IMR-90 (cell line): ENCODE data around the gene CCDC40. TPM values are rescaled to one million over a fixed set of nuclear protein-coding genes. Genes with fewer than 3 reads are reported as not detected.
A peak's percentile ranks its signal among the peaks of the same experiment; 100 is the strongest.

Experiments
- ATAC-seq: fragments of 200-7000 bp; cut with Tn5 transposase; 2 replicates; pipeline ENCODE4 v1.9.1; 2020; ENCODE audit warnings: low read depth, mild to moderate bottlenecking, moderate library complexity
- BruUV-seq: library from RNA; stranded (reverse); fragments of 400-500 nt; replicated peaks from 2 replicates; lab custom pipeline; 2021; lab: Mats Ljungman, UMichigan
- CTCF ChIA-PET: fragments of 300-600 bp; formaldehyde crosslinking; extraction: SDS; loops from one replicate; lab custom pipeline; 2021; ENCODE audit warnings: antibody characterized with exemption; lab: Yijun Ruan, JAX
- POLR2A ChIA-PET: fragments of 300-600 bp; sonication (Branson Sonifier 250); formaldehyde crosslinking; loops from one replicate; lab custom pipeline; 2022; ENCODE audit warnings: antibody characterized with exemption; ENCODE audit not compliant: unreplicated experiment; lab: Charles Lee
- DNase-seq: peaks from one replicate; pipeline ENCODE4 v3.0.0; 2013
- H2AFZ ChIP-seq: replicated peaks from 2 replicates; pipeline ENCODE3; 2013; ENCODE audit warnings: low read length, mild to moderate bottlenecking; ENCODE audit not compliant: poor library complexity
- H2AK5ac ChIP-seq: 2 replicates; pipeline ENCODE4 v1.6.1; 2013; ENCODE audit warnings: low read depth, low read length, inconsistent platforms
- H2AK9ac ChIP-seq: replicated peaks from 2 replicates; pipeline ENCODE3; 2013; ENCODE audit warnings: mild to moderate bottlenecking, low read depth, low read length, moderate library complexity; ENCODE audit not compliant: poor library complexity
- H2BK120ac ChIP-seq: 2 replicates; pipeline ENCODE4 v1.6.1; 2013; ENCODE audit warnings: low read depth, low read length, inconsistent platforms
- H2BK15ac ChIP-seq: 3 replicates; pipeline ENCODE4 v1.6.1; 2013; ENCODE audit warnings: low read depth, low read length, inconsistent platforms
- H2BK20ac ChIP-seq: 2 replicates; pipeline ENCODE4 v1.6.1; 2013; ENCODE audit warnings: low read depth, mild to moderate bottlenecking, inconsistent platforms, low read length, moderate library complexity
- H2BK5ac ChIP-seq: 2 replicates; pipeline ENCODE4 v1.6.1; 2013; ENCODE audit warnings: mild to moderate bottlenecking, low read depth, low read length, inconsistent platforms; ENCODE audit not compliant: poor library complexity, severe bottlenecking
- H3K14ac ChIP-seq: replicated peaks from 2 replicates; pipeline ENCODE4 v1.6.1; 2013; ENCODE audit warnings: low read depth, low read length, inconsistent platforms
- H3K18ac ChIP-seq: 2 replicates; pipeline ENCODE4 v1.6.1; 2013; ENCODE audit warnings: low read depth, low read length, control low read depth
- H3K23ac ChIP-seq: 2 replicates; pipeline ENCODE4 v1.6.1; 2013; ENCODE audit warnings: low read depth, low read length, inconsistent platforms
- H3K27ac ChIP-seq: 2 replicates; pipeline ENCODE4 v1.5.1; 2013; ENCODE audit warnings: mild to moderate bottlenecking, control low read depth, low read length; ENCODE audit not compliant: insufficient read depth
- H3K27me3 ChIP-seq: 2 replicates; pipeline ENCODE4 v1.6.1; 2013; ENCODE audit warnings: low read length; ENCODE audit not compliant: control insufficient read depth, insufficient read depth
- H3K36me3 ChIP-seq: 2 replicates; pipeline ENCODE4 v1.6.1; 2013; ENCODE audit warnings: low read length, mixed read lengths; ENCODE audit not compliant: control insufficient read depth, insufficient read depth
- H3K4ac ChIP-seq: 2 replicates; pipeline ENCODE4 v1.6.1; 2013; ENCODE audit warnings: low read depth, low read length, inconsistent platforms
- H3K4me1 ChIP-seq: 2 replicates; pipeline ENCODE4 v1.6.1; 2013; ENCODE audit warnings: low read length, mixed read lengths; ENCODE audit not compliant: control insufficient read depth, insufficient read depth
- H3K4me2 ChIP-seq: 2 replicates; pipeline ENCODE4 v1.6.1; 2013; ENCODE audit warnings: low read depth, mild to moderate bottlenecking, control low read depth, low read length, moderate library complexity
- H3K4me3 ChIP-seq: 2 replicates; pipeline ENCODE4 v1.5.1; 2013; ENCODE audit warnings: low read depth, mild to moderate bottlenecking, control low read depth, low read length, moderate library complexity; ENCODE audit not compliant: insufficient read depth
- H3K56ac ChIP-seq: 2 replicates; pipeline ENCODE4 v1.6.1; 2013; ENCODE audit warnings: low read length, inconsistent platforms; ENCODE audit not compliant: insufficient read depth; ENCODE audit errors: extremely low read depth
- H3K79me1 ChIP-seq, 2 experiments: 2 replicates each; pipeline ENCODE4 v1.6.1; 2013; ENCODE audit warnings: low read length in 2 of 2, inconsistent platforms in 1 of 2, low read depth in 1 of 2
- H3K9ac ChIP-seq: 2 replicates; pipeline ENCODE4 v1.6.1; 2013; ENCODE audit warnings: low read depth, low read length, control low read depth
- H3K9me1 ChIP-seq: 2 replicates; pipeline ENCODE4 v1.6.1; 2013; ENCODE audit warnings: low read length, inconsistent platforms; ENCODE audit not compliant: insufficient read depth
- H3K9me3 ChIP-seq: 2 replicates; pipeline ENCODE4 v1.6.1; 2013; ENCODE audit warnings: low read length; ENCODE audit not compliant: control insufficient read depth, insufficient read depth
- H4K20me1 ChIP-seq: 2 replicates; pipeline ENCODE4 v1.6.1; 2013; ENCODE audit warnings: low read length, inconsistent platforms; ENCODE audit not compliant: insufficient read depth
- H4K5ac ChIP-seq: 2 replicates; pipeline ENCODE4 v1.6.1; 2013; ENCODE audit warnings: mild to moderate bottlenecking, low read depth, low read length, control low read depth
- H4K8ac ChIP-seq, 2 experiments: 2 replicates each; pipeline ENCODE4 v1.6.1; 2013; ENCODE audit warnings: low read depth in 2 of 2, low read length in 2 of 2, control low read depth in 1 of 2, inconsistent platforms in 1 of 2
- H4K91ac ChIP-seq: 2 replicates; pipeline ENCODE4 v1.6.1; 2013; ENCODE audit warnings: low read depth, low read length, inconsistent platforms; ENCODE audit not compliant: insufficient read depth
- CEBPB ChIP-seq: IDR thresholded peaks from 2 replicates; pipeline ENCODE4 v1.6.1; 2012; ENCODE audit warnings: low read depth, low read length, improper control_type of control experiment
- FOS ChIP-seq: fragments of 150-350 bp; IDR thresholded peaks from 2 replicates; pipeline ENCODE4 v1.6.1; 2016; ENCODE audit warnings: low read depth, low read length
- MXI1 ChIP-seq: IDR thresholded peaks from 2 replicates; pipeline ENCODE4 v1.6.1; 2012; ENCODE audit warnings: low read depth, mild to moderate bottlenecking, low read length, moderate library complexity, borderline replicate concordance
- NFE2L2 ChIP-seq: fragments of 150-350 bp; IDR thresholded peaks from 2 replicates; pipeline ENCODE4 v1.6.1; 2016; ENCODE audit warnings: low read depth, mild to moderate bottlenecking, low read length
- POLR2A ChIP-seq: IDR thresholded peaks from 2 replicates; pipeline ENCODE4 v1.6.1; 2012; ENCODE audit warnings: mild to moderate bottlenecking, low read depth, low read length
- RCOR1 ChIP-seq: IDR thresholded peaks from 2 replicates; pipeline ENCODE4 v1.6.1; 2012; ENCODE audit warnings: mild to moderate bottlenecking, low read length, improper control_type of control experiment; ENCODE audit not compliant: insufficient replicate concordance
- SMC3 ChIP-seq: fragments of 150-350 bp; IDR thresholded peaks from 2 replicates; pipeline ENCODE4 v1.6.1; 2016; ENCODE audit warnings: low read depth, mild to moderate bottlenecking, antibody characterized with exemption, low read length, moderate library complexity
- WGBS, 2 experiments: methylation state at CpG; one replicate each; pipeline versions ENCODE4 v1.1.5 to v1.1.7; 2013; ENCODE audit warnings: missing lambda C conversion rate in 2 of 2; ENCODE audit not compliant: insufficient read length in 1 of 2; ENCODE audit errors: extremely low coverage in 2 of 2; 5-methylcytosine and 5-hydroxymethylcytosine counted together
- dilution Hi-C: fragments of 300-500 bp; cut with HindIII; formaldehyde crosslinking; loops from one replicate; pipeline ENCODE4 v1.14.3; 2018; ENCODE audit warnings: low sequenced_read_pairs; ENCODE audit not compliant: unreplicated experiment
- in situ Hi-C: fragments of 300-500 bp; cut with MboI; formaldehyde crosslinking; loops from 3 replicates; pipeline ENCODE4 v1.14.3; 2019; ENCODE audit warnings: low sequenced_read_pairs, inconsistent platforms, mixed read lengths
- intact Hi-C: fragments of 100-400 bp; cut with micrococcal nuclease; formaldehyde crosslinking; loops from 2 replicates; pipeline ENCODE4 v1.10.0; 2022
- polyA plus RNA-seq, 3 experiments: library from polyadenylated mRNA; depleted of rRNA; stranded (reverse); fragments of >200 nt; gene quantifications; 2 replicates each; pipeline ENCODE4 v1.2.3, GENCODE V29; 2012; ENCODE audit warnings: low replicate concordance in 1 of 3
- total RNA-seq: library from RNA; depleted of rRNA; stranded (reverse); fragments of >200 nt; gene quantifications from 2 replicates; pipeline ENCODE4 v1.2.3, GENCODE V29; 2012
- TF ChIP-seq, protein P1 (sequence below): fragments of 150-350 bp; IDR thresholded peaks from 2 replicates; pipeline ENCODE4 v1.6.1; 2017; ENCODE audit warnings: mild to moderate bottlenecking, antibody characterized with exemption, low read length, low read depth
- TF ChIP-seq, protein P2 (sequence below): conservative IDR thresholded peaks from 2 replicates; pipeline ENCODE4 v1.5.1; 2012; ENCODE audit warnings: mild to moderate bottlenecking, low read depth, low read length, improper control_type of control experiment
- TF ChIP-seq, protein P3 (sequence below): fragments of 150-350 bp; IDR thresholded peaks from 2 replicates; pipeline ENCODE4 v1.6.1; 2016; ENCODE audit warnings: low read depth, mild to moderate bottlenecking, low read length, moderate library complexity, borderline replicate concordance

The CCDC40 gene
- total and polyA plus RNA-seq, 2 of the 4 experiments (the other 2 are of a cell fraction) = 0.90 to 4.7 TPM

DNA sequence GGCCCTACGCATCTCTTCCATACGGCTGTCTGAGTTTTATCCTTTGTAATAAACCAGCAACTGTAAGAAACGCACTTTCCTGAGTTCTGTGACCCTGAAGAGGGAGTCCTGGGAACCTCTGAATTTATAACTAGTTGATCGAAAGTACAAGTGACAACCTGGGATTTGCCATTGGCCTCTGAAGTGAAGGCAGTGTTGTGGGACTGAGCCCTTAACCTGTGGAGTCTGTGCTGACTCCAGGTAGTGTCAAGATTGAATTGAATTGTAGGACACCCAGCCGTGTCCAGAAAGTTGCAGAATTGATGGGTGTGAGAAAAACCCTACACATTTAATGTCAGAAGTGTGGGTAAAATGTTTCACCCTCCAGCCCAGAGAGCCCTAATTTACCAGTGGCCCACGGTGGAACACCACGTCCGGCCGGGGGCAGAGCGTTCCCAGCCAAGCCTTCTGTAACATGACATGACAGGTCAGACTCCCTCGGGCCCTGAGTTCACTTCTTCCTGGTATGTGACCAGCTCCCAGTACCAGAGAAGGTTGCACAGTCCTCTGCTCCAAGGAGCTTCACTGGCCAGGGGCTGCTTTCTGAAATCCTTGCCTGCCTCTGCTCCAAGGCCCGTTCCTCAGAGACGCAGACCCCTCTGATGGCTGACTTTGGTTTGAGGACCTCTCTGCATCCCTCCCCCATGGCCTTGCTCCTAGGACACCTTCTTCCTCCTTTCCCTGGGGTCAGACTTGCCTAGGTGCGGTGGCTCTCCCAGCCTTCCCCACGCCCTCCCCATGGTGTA, 66.4 kb downstream of the CCDC40 start:
- Histone ChIP-seq H3K4me3 (peak overlapping the region; percentile 98; the same call in 1 of the 2 replicates), H2BK120ac (no peak overlapping the region), H3K9ac (no peak overlapping the region), H3K4me1 (peaks cover 6% of the 10 kb centered on the region), H3K4me2 (peak overlapping the region; percentile 98), H3K23ac (peak overlapping the region; percentile 29), H2BK5ac (no peak overlapping the region), H2BK20ac (no peak overlapping the region), H2BK15ac (no peak overlapping the region), H2AK5ac (peak overlapping the region; percentile 94; the same call in 1 of the 2 replicates), H4K91ac (no peak overlapping the region), H4K8ac (peak overlapping the region in 1 of 2 experiments; percentile 94; a peak in 1 of 4 replicates), H3K18ac (no peak overlapping the region), H3K14ac (peak overlapping the region; percentile 92; the same call in 1 of the 2 replicates), H3K27ac (no peak overlapping the region), H3K36me3 (no peaks in the 10 kb centered on the region), H4K5ac (no peak overlapping the region), H3K79me1 (peaks cover 0 to 14% of the 10 kb centered on the region in 2 experiments; a peak in 3 of 4 replicates), H2AK9ac (peak overlapping the region; percentile 63), H4K20me1 (no peaks in the 10 kb centered on the region), H3K56ac (no peak overlapping the region), H3K27me3 (no peaks in the 10 kb centered on the region), H3K9me3 (no peaks in the 10 kb centered on the region), H2AFZ (no peak overlapping the region), H3K4ac (peak overlapping the region; percentile 93; the same call in 1 of the 2 replicates), H3K9me1 (peaks cover 8% of the 10 kb centered on the region)
- in situ Hi-C loops = no loop called here
- 90% methylated on average over 2 of the region's 15 CpGs; no CpG with 5 or more reads in 1 of the 2 experiments for WGBS, 2 experiments
- no peak for TF ChIP-seq POLR2A
- no peak for TF ChIP-seq SMC3
- TF ChIP-seq, protein P1, sequence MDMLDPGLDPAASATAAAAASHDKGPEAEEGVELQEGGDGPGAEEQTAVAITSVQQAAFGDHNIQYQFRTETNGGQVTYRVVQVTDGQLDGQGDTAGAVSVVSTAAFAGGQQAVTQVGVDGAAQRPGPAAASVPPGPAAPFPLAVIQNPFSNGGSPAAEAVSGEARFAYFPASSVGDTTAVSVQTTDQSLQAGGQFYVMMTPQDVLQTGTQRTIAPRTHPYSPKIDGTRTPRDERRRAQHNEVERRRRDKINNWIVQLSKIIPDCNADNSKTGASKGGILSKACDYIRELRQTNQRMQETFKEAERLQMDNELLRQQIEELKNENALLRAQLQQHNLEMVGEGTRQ = no peak
- no peak for TF ChIP-seq NFE2L2
- no peak for TF ChIP-seq FOS
- TF ChIP-seq CEBPB = no peak
- TF ChIP-seq MXI1 = no peak
- no peak for TF ChIP-seq RCOR1
- TF ChIP-seq, protein P2, sequence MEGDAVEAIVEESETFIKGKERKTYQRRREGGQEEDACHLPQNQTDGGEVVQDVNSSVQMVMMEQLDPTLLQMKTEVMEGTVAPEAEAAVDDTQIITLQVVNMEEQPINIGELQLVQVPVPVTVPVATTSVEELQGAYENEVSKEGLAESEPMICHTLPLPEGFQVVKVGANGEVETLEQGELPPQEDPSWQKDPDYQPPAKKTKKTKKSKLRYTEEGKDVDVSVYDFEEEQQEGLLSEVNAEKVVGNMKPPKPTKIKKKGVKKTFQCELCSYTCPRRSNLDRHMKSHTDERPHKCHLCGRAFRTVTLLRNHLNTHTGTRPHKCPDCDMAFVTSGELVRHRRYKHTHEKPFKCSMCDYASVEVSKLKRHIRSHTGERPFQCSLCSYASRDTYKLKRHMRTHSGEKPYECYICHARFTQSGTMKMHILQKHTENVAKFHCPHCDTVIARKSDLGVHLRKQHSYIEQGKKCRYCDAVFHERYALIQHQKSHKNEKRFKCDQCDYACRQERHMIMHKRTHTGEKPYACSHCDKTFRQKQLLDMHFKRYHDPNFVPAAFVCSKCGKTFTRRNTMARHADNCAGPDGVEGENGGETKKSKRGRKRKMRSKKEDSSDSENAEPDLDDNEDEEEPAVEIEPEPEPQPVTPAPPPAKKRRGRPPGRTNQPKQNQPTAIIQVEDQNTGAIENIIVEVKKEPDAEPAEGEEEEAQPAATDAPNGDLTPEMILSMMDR = no peak
- TF ChIP-seq, protein P3, sequence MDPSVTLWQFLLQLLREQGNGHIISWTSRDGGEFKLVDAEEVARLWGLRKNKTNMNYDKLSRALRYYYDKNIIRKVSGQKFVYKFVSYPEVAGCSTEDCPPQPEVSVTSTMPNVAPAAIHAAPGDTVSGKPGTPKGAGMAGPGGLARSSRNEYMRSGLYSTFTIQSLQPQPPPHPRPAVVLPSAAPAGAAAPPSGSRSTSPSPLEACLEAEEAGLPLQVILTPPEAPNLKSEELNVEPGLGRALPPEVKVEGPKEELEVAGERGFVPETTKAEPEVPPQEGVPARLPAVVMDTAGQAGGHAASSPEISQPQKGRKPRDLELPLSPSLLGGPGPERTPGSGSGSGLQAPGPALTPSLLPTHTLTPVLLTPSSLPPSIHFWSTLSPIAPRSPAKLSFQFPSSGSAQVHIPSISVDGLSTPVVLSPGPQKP = no peak
- no peak for ATAC-seq
- BruUV-seq = no TSS peak
- no peak for DNase-seq
- ChIA-PET CTCF (no interaction called here), POLR2A (no interaction called here)
- intact Hi-C loops = loop anchor here (5.0 kb wide), 1 partner anchor 44 kb away; the partner anchor contains the start of gene EIF4A3
- dilution Hi-C loops = no loop called here
